ENCODE data around the gene SMIM35.

The SMIM35 gene

DNA sequence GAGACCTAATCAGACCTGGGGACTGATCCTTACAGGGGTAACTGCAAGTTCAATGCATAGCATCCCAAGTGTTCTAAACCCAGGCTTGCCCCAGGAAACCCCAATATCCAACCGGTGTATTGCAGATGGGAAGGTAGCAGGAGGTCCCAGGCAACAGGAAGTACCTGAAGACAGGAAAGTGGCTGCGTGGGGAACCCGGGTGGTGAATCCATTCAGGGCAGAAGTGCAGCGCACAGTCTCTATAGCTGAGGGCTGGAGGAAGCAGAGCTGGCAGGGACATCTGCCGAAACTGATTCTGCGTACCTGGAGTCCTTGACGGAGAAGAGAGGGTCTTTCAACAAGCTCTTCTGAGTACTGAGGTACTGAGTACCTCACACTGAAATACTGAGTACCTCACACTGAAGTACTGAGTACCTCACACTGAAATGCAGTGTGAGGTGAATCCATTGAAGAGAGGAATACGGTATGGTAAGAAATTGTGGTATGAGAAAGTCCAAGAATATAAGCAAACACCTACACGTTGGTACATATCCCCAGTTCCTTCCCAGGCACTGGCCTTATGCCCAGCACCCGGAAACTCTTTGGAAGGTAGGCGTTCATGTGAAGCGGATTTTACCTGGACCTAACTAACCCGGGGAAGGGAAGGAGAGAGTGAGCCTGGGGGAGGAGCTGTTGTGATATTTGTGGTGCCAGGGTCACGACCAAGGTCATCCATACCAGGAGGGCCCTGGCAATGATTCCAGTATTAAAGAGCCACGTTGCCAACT lies 45.8 kb upstream of the SMIM35 start:
- ChIA-PET CTCF (no interaction called here), POLR2A (no interaction called here)
- TF ChIP-seq, protein P1, sequence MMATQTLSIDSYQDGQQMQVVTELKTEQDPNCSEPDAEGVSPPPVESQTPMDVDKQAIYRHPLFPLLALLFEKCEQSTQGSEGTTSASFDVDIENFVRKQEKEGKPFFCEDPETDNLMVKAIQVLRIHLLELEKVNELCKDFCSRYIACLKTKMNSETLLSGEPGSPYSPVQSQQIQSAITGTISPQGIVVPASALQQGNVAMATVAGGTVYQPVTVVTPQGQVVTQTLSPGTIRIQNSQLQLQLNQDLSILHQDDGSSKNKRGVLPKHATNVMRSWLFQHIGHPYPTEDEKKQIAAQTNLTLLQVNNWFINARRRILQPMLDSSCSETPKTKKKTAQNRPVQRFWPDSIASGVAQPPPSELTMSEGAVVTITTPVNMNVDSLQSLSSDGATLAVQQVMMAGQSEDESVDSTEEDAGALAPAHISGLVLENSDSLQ (IDR thresholded peaks at IDR 0.05): no peak
- DNase-seq (ENCODE audit: extremely low spot score): no peak

DNA sequence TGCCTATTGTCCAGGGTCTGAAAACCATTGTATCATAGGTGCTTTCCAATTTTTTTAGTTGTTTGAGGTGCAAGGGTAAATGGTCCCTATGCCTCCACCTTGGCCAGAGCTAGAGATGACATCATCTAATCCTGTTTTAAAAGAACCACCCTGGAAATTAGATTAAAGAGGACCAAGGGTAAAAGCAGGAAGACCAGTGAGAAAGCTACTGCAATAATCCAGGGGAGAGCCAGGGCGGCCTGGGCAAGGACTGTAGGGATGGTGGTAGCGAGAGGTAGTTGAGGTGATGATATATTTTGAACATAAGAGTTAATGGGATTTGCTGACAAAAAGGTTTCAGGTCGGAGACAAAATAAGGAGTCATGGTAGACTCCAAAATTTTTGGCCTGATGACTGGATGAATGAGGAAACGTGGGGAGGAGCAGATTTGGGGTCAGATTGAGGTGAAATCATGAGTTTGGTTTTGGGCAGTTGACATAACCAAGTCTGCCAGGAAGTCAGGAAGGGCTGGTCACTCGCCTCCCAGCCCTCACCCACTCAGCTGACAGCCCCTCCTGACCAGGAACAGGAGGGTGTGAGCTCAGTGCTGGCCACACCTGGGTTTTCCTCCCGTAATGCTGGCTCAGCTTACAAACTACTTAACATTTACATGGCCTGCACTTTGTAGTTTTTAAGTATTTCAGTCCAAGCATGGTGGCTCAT lies 42.9 kb upstream of the SMIM35 start:
- POLR2A ChIA-PET: no interaction called here
- CTCF ChIA-PET: interaction anchor here (0.6 to 1.1 kb wide), 2 partner anchors 219 to 313 kb away, joined by 3 read pairs; no protein-coding TSS in a partner anchor
- TF ChIP-seq CTBP1 (IDR thresholded peaks at IDR 0.05; ENCODE audit: borderline replicate concordance) (no peak), L3MBTL2 (conservative IDR thresholded peaks at IDR 0.05) (no peak), BHLHE40 (IDR thresholded peaks at IDR 0.05; ENCODE audit: borderline replicate concordance) (no peak), FOXK2 (IDR thresholded peaks at IDR 0.05) (no peak), FOXM1 (IDR thresholded peaks at IDR 0.05; ENCODE audit: borderline replicate concordance) (no peak), SP1 (IDR thresholded peaks at IDR 0.05) (no peak), NFRKB (IDR thresholded peaks at IDR 0.05) (no peak), ELF4 (IDR thresholded peaks at IDR 0.05) (no peak), HDGF (IDR thresholded peaks at IDR 0.05; ENCODE audit: borderline replicate concordance) (no peak), LEF1 (IDR thresholded peaks at IDR 0.05; ENCODE audit: borderline replicate concordance) (no peak), SUZ12 (IDR thresholded peaks at IDR 0.05) (no peak), FOXA1 (IDR thresholded peaks at IDR 0.05) (no peak), ARNT (IDR thresholded peaks at IDR 0.05) (no peak), ZNF384 (IDR thresholded peaks at IDR 0.05) (no peak), TARDBP (IDR thresholded peaks at IDR 0.05) (no peak)
- TF ChIP-seq, protein P1 (IDR thresholded peaks at IDR 0.05): no peak
- DNase-seq (ENCODE audit: extremely low spot score): no peak

DNA sequence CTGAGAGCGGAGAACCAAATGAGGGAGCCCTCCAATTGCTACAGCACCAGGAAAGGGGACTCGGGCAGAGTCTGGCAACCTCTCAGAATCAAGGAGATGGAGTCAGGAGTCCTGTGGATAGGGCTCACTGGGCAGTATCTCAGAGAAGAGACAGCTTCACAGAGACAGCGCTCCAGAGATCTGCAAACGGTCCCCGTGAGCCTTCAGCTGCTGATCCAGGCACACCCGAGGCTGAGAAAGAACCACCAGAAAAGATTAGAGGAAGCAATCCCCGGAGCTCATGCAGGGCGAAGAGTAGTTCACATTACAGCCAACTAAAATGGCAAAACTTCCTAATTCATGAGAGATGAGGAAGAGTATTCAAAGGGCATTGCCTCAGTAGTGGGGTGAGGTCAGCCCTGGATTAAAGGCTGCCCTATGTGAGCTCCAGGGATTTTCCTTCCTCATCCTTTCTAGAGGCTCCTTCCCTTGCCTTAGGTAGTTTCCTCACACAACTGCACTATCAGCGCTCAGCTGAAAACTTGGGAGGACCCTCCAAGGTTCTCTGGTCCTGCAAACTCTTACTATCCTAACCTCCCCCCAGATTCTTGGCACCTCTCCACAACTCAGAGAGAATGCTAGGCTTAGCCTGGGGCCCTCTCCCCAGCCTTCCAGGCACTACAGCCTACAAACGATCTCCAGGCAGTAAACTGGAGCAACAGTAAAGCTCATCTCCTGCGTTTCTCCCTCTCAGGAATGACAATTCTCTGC lies 42.1 kb upstream of the SMIM35 start:
- ChIA-PET POLR2A (no interaction called here), CTCF (interaction anchor here (1.1 kb wide), 1 partner anchor 312 kb away, joined by 3 read pairs; no protein-coding TSS in a partner anchor)
- no peak for TF ChIP-seq ELF4 (IDR thresholded peaks at IDR 0.05)
- TF ChIP-seq, protein P1 (IDR thresholded peaks at IDR 0.05): no peak
- no peak for TF ChIP-seq NFRKB (IDR thresholded peaks at IDR 0.05)
- DNase-seq (ENCODE audit: extremely low spot score): no peak

DNA sequence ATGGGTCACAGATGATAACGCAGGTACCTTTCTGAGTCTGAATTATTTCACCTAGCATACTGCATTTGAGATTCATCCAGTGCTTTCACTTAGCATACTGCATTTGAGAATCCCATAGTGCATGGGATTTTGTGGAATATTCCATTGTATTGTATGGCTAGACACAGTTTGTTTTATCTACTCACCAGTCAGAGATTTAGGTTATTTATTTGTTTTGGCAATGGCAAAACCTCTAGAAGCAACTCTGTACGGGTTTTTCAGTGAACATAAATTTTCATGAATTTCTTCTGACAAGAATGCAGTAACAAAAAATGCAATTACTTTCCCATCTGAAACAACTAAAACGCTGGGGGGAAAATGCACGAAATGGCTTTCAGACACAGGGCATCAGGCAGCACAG lies 41.5 kb upstream of the SMIM35 start:
- TF ChIP-seq, protein P1 (IDR thresholded peaks at IDR 0.05): no peak
- no peak for TF ChIP-seq ZNF384 (IDR thresholded peaks at IDR 0.05)
- TF ChIP-seq CTBP1 (IDR thresholded peaks at IDR 0.05; ENCODE audit: borderline replicate concordance): no peak
- no peak for TF ChIP-seq SUZ12 (IDR thresholded peaks at IDR 0.05)
- no peak for TF ChIP-seq BHLHE40 (IDR thresholded peaks at IDR 0.05; ENCODE audit: borderline replicate concordance)
- TF ChIP-seq ELF4 (IDR thresholded peaks at IDR 0.05): no peak
- TF ChIP-seq FOXK2 (IDR thresholded peaks at IDR 0.05): no peak
- no peak for TF ChIP-seq SP1 (IDR thresholded peaks at IDR 0.05)
- TF ChIP-seq ARNT (IDR thresholded peaks at IDR 0.05): no peak
- no peak for TF ChIP-seq FOXM1 (IDR thresholded peaks at IDR 0.05; ENCODE audit: borderline replicate concordance)
- TF ChIP-seq LEF1 (IDR thresholded peaks at IDR 0.05; ENCODE audit: borderline replicate concordance): no peak
- no peak for TF ChIP-seq HDGF (IDR thresholded peaks at IDR 0.05; ENCODE audit: borderline replicate concordance)
- no peak for TF ChIP-seq L3MBTL2 (conservative IDR thresholded peaks at IDR 0.05)
- TF ChIP-seq FOXA1 (IDR thresholded peaks at IDR 0.05): no peak
- TF ChIP-seq NFRKB (IDR thresholded peaks at IDR 0.05): no peak
- TF ChIP-seq TARDBP (IDR thresholded peaks at IDR 0.05): no peak
- POLR2A ChIA-PET: no interaction called here
- no peak for DNase-seq (ENCODE audit: extremely low spot score)
- CTCF ChIA-PET: no interaction called here

- no peak for DNase-seq (ENCODE audit: extremely low spot score)
- POLR2A ChIA-PET: no interaction called here
- CTCF ChIA-PET: no interaction called here
- TF ChIP-seq, protein P1 (IDR thresholded peaks at IDR 0.05): no peak
- TF ChIP-seq ARNT (IDR thresholded peaks at IDR 0.05) (no peak), SUZ12 (IDR thresholded peaks at IDR 0.05) (no peak), BHLHE40 (IDR thresholded peaks at IDR 0.05; ENCODE audit: borderline replicate concordance) (no peak), LEF1 (IDR thresholded peaks at IDR 0.05; ENCODE audit: borderline replicate concordance) (no peak)
Measured at GRCh38 chr11:118126082-118126838, 39.5 kb upstream of the SMIM35 start.
